Activated CD8-positive, alpha-beta memory T cell treated with anti-CD3 and anti-CD28 coated beads for 4 hours (primary cell): ENCODE data around the gene FICD.
A peak's percentile ranks its signal among the peaks of the same experiment; 100 is the strongest.
"Not testable (repeated sequence)": the region's sequence is repeated elsewhere in the genome, so short reads cannot be mapped to it uniquely, and the experiment has no call there.

ENCODE experiments used
- DNase-seq, 2 donors: peaks; one replicate each; pipeline ENCODE4 v3.0.0-alpha.2; 2020; ENCODE audit warnings: low read depth in 2 of 2

FICD gene

DNA sequence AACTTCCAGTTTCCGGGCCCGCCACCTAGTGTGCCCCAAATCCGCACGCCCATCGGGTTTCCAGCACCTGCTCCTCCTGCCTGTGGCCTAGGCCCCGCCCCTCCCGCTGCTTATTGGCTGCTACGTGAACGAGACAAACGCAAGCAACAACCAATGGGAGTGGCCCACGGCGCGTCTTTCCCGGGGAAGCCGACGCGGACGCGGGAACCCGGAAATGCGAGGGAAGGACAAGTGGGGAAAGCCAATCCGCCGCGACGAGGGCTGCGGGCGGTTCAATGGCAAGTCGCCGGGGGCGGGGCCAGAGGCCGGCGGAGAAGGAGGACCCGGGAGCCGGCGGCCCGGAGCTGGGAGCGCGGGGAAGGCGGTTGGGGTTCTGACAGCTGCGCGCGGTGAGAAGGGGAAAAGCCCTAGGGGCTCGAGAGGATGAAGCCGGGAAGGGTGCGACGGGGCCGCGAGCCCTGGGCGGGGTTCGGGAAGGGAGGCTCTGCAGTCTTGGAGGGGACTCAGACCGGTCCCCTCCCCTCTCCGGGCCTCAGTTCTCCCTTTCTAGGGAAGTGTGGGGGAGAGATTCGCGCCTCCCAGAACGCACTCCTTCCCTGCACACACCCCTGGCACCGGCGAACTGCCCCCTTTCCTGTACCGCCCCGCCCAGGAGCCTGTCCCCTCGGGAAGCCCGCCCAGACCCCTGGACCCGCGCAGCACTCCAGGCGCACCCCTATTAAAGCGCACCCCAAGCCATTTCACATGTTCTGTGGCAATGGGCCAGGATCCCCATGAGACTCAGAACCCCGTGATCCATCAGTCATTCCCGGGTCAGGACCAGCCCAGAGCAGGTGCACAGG is at the start of gene FICD:
FICD (plus strand) TSS at position 305 of the 842 bp plus-strand sequence. CDS start 1,696 bp downstream, outside the sequence.
- DNase-seq, result peak; percentile 98 to 99

DNA sequence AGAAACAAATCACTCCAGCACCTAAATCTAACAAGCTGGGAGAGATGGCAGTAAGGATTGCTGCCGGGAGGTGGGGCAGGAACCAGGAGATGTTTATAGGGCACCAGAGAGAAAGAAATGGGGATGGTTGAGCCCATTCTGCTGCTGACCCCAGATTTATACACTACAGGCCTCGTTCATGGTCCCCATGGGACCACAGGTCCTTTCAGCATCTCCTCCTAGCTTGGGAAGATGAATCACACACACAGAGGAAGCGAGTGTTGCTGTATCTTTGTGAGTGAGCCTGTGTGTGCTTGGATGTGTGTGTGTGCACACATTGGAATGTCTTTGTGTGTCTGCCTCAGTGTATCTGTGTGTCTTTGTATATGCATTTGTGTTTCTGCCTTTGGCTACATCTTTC is 49.7 kb upstream of the FICD start:
- no peak for DNase-seq

GRCh38 chr12:108468196-108468968 is 46.7 kb upstream of the FICD start:
- DNase-seq, result no peak

DNA sequence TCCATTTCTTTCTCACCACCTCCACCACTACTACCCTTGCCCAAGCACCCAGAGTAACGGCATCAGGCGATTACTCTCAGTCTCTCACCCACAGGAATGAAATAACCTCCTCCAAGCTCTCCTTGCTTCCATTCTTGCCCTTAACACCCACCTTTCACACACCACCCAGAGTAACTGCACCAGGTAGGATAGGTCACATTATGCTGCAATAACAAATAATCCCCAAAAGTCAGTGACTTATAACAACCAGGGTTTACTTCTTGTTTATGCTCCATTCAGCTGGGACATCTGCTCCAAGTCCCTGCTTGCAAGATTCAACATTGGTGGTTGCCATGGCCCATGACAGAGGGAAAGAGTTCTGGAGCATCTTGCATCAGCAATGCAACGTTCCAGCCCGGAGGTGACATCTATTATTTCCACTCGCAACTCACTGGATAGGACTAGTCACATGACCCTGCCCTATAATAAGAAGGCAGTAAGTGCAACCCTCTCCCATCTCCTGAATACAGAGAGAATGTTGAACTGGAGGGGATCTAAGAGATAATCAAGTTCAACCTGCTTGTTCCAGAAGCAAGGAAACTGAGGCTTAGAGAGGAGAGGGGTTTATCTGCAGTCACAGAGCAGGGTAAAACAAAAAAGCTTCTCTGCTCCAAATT is 41.5 kb upstream of the FICD start:
- DNase-seq, result no peak

DNA sequence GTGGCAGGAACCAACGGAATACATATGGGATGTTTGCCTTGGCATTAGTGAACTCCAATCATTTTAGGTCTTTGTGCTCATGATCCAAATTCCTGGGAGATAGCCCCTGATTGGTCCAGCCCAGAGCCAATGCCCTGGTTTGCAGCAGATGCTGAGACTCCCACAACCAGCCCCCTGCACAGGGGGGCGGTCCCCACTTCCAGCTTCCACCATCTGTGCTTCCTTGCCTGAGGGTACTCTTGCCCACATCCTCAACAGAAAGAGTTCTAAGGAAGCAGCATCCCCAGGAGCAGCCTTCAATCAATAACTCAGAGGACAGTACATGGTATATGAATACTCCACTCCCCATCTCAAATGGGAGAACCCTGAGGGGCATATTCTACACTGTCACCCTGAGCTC is 39.7 kb upstream of the FICD start:
- DNase-seq, result no peak

GRCh38 chr12:108477055-108477880 is 37.8 kb upstream of the FICD start:
- no peak for DNase-seq

GRCh38 chr12:108477881-108478259 is 37.2 kb upstream of the FICD start:
- no peak for DNase-seq

DNA sequence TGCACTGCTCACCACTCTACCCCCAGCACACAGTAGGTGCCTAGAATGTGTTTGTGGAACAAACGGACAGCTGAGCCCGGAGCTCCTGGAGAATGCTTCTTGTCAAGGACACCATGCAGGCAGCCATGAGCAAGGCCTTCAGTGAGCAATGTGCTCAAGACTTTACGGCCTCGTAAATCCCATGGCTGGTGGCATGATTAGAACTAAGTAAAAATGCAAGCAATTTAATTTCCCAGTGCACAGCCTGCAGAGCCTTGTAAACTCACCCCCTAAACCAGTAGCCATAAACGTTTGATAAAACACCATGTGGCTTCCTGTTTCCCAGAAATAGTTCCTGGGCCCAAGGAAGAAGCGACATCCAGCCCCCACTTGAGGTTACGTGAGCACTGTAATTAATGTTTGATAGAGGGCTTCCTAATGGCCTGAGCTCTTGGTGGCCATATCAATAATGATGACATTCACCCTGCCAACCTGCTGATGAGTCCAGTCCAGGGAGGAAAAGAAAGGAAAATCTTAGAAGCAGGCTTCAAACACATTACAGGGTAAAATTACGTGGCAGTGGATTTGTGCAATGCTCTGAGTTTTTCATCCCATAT is 36.4 kb upstream of the FICD start:
- no peak for DNase-seq

DNA sequence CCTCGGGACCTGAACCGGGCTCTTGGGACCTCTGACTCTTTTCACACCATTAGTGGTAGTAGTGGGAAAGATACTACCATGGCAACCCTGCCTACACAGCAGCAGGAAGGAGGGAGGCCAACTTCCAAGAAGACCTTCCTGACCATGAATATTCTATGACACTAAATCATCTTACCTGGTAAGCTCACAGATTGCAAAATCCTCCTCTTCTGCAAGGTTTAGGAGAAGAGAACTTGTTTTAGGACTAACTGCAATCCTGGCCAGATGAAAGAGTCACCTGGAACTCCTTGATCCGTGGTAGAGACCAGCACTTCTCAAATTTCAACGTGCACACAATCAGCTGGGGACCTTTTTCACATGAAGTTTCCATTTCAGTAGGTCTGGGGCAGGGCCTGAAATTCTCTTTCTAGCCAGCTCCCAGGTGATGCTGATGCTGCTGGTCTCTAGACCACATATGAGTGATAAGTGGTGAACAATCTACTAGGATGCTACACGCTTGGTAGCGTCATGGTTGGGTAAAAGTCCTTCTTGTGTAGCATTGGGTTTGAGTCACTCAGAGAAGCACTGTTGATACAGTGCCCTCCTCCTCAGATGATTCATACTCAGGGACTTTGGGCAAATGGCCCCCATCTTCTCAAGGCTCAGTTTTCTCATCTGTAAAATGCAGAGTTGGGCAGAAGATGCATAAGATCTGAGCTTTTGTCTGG is 35.6 kb upstream of the FICD start:
- DNase-seq, result no peak

DNA sequence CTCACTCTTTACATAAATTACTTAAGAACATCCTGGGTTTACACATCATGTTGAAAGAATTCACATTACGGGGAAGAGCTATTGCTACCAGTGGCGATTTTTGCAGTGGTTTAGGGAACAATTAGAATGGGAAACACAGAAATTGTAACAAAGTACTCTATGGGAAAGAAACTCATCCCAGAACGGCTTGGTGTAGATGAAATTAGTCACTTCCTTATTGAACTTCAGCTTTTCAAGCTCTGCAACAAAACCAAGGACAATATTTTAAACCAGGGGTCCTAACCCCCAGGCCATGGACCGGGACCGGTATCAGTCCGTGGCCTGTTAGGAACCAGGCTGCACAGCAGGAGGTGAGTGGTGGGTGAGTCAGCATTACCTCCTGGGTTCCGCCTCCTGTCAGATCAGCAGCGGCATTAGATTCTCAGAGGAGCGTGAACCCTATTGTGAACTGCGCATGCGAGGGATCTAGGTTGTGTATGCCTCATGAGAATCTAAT is 32.3 kb upstream of the FICD start:
- DNase-seq, result no peak

DNA sequence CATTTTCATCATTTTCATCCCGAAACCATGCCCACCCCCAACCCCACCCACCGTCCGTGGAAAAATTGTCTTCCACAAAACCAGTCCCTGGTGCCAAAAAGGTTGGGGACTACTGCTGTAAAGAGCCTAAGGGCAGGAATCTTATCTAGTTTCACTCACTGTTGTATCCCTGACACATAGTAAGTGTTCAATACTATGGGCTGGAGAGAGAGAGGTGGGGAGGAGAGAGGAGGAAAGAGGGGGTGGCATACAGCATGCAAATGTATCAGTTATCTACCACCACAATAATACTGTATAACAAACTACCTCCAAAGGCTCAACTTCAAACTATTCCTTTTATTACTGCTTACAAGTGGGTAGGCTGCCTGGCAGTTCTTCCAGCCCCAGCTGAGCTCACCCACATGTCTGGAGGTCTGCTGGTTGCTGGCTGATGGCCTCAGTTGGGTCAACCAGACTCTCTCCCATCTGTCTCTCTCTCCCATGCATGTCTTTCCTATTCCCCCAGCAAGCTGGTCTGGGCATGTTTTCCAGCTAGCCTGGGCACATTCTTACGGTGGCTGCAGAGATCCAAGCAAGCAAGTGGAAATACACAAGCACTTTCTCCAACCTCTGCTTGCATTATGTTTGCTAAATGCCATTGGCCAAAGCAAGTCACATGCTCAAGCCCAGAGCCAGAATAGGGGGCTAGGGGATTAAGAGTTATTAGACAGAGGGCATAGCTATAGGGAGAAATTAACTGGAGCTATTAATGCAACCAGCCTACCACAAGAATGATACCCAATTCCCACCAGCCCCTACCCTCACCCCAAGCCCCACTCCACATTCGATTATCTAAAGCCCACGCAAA is 31.6 kb upstream of the FICD start:
- no peak for DNase-seq

GRCh38 chr12:108484431-108484830 is 30.6 kb upstream of the FICD start:
- no peak for DNase-seq

GRCh38 chr12:108484845-108485244 is 30.2 kb upstream of the FICD start:
- DNase-seq, result no peak

- DNase-seq, result not testable (repeated sequence)
These were observed 29.7 kb upstream of the FICD start for GRCh38 chr12:108485371-108485770.

- DNase-seq, result not testable (repeated sequence)
These were observed 28.0 kb upstream of the FICD start for GRCh38 chr12:108487029-108487428.

GRCh38 chr12:108491256-108491655 is 23.8 kb upstream of the FICD start:
- no peak for DNase-seq

- DNase-seq, result no peak
These were observed 20.0 kb upstream of the FICD start for GRCh38 chr12:108495054-108495453.

GRCh38 chr12:108495823-108496579 is 19.1 kb upstream of the FICD start:
- DNase-seq, result no peak

- DNase-seq, result no peak
These were observed 16.9 kb upstream of the FICD start for GRCh38 chr12:108498136-108498535.
